T follicular helper cell (primary cell): ENCODE measurements around the gene CACNA2D4.
"Not testable (repeated sequence)": the region's sequence is repeated elsewhere in the genome, so short reads cannot be mapped to it uniquely, and the experiment has no call there.

Source experiments
- DNase-seq: peaks from one replicate; pipeline ENCODE4 v3.0.0-alpha.2; 2020; ENCODE audit warnings: low read depth

The CACNA2D4 gene

GRCh38 chr12:1832801-1833595 lies 85.5 kb downstream of the CACNA2D4 start:
- no peak for DNase-seq

DNA sequence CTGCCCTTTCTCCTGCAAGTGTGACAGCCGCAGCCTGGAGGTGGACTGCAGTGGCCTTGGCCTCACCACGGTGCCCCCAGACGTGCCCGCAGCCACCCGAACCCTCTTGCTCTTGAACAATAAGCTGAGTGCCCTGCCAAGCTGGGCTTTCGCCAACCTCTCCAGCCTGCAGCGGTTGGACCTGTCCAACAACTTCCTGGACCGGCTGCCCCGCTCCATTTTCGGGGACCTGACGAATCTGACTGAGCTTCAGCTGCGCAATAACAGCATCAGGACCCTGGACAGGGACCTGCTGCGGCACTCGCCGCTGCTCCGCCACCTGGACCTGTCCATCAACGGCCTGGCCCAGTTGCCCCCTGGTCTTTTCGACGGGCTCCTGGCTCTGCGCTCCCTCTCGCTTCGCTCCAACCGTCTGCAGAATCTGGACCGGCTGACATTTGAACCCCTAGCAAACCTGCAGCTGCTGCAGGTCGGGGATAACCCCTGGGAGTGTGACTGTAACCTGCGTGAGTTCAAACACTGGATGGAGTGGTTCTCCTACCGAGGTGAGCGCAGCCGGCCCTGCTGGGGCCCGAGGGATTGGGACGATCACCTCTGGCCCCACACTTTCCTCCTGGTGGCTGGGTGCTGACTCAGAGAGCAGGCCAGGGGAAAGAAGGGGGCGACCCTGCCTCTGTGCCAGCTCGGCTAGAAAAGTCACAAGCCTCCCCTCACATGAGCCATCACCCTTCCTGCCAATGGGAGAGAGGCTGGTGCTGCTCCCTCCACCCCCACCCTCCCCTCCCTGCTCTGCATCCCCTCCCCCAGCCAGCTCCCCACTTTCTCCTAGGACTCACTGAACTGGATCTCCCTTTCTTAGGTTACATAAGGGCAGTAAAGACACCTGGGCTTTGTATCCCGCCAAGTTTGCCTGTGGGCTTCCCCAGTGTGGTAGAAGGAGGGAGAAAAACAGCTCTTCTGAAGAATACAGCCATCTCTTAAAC lies 87.2 kb downstream of the CACNA2D4 start:
- DNase-seq: no peak

- DNase-seq: no peak
These were observed 88.0 kb downstream of the CACNA2D4 start for GRCh38 chr12:1830401-1830845.

DNA sequence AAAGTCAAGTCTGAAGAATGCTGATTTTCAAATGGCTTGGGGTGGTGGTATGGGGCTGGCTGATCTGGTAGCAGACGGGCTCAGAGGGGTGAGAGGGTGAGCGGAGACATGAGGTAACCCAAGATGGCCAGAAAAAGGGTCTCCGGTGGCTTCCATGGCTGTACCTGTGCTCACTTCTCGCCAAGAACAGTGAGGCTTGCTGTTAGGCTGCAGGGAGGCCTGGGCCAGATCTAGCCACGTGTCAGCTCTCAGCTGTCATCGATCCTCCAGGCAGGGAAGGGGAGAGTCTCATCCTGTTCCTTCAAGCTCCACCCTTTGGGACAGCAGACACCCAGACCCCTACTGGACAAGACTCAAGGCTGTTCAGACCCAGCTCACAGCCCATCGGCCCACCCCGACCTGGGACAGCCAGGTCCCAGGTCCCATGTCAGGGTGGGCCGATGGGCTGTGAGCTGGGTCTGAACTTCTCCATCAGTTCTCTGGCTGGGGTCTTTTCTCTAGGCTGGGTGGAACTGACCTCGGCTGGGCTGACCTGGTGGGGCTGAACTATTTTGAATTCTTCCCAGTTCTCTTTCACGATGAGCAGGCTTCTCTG lies 89.0 kb downstream of the CACNA2D4 start:
- no peak for DNase-seq

DNA sequence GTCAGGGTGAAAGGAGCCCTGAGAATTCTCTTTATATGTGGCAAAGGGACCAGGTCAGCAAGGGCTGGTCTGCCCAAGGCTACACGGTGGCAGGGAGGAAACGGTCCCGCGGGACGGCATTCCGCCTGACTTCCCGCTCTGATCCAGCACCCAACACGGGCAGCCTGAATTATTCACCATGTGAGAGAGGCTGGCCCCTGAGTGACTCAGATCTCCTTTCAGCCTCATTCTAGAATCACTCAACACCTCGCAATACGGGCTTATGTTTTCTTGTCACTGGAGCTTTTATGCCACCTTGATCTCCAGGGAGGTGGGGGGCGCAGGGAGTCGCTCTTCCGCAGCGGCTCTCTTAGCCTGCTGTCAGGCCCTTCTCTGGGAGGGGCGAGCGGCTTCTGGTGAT lies 89.6 kb downstream of the CACNA2D4 start:
- DNase-seq: no peak

- no peak for DNase-seq
These were observed 90.3 kb downstream of the CACNA2D4 start for GRCh38 chr12:1827826-1828805.

GRCh38 chr12:1826867-1827705 lies 91.4 kb downstream of the CACNA2D4 start:
- no peak for DNase-seq

- no peak for DNase-seq
These were observed 92.1 kb downstream of the CACNA2D4 start for GRCh38 chr12:1826401-1826800.

DNA sequence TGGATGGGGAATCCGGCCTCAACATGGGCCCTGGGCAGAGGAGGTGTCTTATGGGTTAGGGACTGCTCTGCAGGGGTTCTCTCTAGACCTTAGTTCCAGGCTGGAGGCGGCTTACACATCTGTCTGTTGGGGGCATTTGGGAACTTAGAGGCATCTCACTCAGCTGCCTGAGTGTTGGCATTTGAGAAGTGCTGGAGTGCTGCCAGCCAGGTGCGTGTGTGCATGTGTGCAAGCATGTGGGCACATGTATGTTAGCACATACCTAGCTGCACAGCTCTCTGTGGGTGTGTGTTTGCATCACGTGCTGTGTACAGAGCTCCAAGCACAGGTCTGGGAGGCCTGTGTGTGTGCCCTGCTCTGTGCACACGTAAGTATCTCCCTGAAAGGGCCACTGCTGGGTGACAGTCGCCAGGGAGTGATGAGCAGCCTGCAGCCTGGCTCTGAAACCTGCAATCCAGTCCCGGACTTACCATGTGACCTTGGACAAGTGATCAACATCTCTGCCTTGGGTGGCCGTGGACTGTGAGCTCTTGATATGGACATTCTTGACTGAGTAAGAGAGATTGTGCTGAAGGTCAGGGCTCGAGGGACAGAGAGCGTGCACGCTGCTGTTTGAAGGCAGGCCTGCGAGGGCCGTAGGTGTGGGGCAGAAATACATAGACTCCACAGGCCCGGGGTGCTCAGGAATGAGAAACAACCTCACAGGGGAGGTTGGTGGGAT lies 92.9 kb downstream of the CACNA2D4 start:
- no peak for DNase-seq

DNA sequence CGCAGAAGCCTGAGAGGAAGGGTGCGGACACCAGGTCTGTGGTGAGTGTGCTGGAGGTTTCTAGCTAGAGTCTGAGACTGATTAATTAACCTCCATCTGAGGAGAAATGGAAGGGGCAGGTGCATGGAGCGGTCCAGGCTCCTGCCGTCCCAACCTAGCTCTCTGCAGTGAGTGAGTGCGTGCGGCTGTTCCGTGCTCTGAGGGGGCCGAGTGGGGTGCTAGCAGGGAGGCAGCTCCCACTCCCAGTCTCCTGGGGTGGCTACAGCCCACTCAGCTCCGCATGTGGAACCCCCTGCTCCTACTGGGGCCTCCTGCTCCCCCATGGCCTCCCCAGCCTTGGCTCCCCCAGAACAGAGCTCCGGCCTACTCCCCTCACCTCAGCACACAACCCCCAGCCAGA lies 95.2 kb downstream of the CACNA2D4 start:
- DNase-seq: no peak

DNA sequence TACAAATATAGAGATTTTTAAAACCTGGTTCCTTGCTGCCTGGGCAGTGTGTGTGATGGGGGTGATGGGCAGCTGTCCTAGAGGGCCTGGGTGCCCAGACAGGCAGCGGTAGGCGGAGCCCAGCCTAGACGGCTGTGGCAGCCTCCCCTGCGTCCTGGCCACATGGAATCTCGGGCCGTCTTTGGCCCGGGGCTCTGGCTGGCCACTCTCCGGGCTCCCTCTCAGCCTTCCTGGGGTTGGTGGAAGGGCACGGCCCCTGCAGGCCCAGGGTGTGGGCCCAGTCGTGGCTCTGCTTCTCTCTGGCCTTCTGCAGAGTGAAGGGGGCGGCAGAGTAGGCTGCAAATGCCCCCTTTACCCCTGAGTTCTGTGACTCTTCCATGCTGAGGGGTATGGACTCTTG lies 95.8 kb downstream of the CACNA2D4 start:
- no peak for DNase-seq

DNA sequence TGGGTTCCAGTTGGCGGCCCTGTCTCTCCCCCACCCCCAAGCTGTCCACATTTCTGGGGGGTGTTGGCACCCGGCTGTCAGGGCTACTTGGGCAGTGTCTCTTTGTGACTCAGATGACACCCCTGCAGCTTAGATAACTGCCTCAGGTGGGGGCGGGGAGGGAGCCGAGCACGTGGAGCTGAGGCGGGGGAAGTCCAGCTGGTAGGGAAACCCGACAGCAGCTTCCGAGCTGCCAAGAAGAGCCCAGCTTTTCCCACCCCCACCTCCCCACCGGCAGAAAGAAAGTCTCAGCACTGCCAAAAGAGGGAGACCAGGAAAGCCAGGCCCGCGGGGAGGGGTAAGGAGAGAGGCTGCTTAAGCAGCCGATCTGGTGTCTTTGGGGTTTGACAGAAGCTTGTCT lies 96.6 kb downstream of the CACNA2D4 start:
- DNase-seq: no peak

GRCh38 chr12:1820896-1821291 lies 97.6 kb downstream of the CACNA2D4 start:
- DNase-seq: no peak

DNA sequence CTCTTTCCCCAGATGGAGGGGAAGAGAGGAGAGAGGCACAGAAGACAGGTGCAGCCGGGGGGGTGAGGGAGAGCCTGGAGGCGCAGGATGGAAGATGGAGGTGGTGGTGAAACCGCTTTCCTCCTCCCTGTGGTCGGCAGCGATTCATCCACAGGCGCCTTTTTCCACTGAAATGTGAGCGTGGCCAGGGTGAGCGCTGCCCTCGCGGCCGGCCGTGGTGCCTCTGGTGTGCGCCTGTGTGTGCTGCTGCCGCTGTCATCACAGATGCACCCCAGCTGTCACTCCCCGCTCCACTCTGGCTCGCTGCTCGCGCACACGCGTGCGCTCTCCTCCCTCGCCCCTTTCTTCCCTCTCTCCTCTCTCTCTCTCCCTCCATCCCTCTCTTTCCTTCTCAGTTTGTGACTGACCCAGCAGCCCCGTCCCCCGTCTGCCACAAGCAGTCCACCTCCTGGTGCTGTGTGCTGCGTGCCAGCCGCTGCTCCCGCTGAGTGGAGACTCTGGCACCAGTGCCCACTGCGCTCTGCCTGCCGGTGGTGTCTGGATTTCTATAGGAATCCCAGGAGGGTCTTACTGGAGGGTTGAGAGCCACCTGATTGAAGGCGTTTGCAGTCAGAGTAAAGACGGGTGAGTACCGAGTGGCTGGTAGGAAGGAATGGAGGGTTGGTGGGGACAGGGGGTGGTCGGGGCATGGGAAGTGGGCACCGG lies 98.1 kb downstream of the CACNA2D4 start, which contains the start of gene LRTM2:
LRTM2 (plus strand) TSS at position 375 of the 705 bp plus-strand sequence. CDS start 7,584 bp downstream, outside the sequence.
- DNase-seq: no peak

DNA sequence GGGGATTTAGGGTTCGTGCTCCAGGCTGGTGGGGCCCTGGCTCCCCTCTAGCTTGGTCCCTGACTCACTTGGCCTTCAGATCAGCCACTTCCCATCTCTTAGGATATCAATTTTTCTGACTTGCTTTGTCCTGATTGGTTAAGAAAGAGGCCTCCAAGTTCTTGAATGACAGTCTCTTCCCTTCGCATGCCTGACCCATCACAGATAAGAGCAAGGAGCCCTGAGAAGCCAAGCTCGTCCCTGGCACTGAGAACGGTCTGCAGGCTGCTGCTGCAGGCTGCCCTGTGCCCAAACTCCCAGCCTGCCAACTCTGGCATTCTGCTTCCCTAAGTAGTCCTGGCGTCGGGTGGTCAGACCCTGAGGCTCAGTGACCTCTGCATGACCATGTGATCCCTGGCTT lies 98.9 kb downstream of the CACNA2D4 start:
- no peak for DNase-seq

- no peak for DNase-seq
These were observed 99.4 kb downstream of the CACNA2D4 start for GRCh38 chr12:1819050-1819449.

DNA sequence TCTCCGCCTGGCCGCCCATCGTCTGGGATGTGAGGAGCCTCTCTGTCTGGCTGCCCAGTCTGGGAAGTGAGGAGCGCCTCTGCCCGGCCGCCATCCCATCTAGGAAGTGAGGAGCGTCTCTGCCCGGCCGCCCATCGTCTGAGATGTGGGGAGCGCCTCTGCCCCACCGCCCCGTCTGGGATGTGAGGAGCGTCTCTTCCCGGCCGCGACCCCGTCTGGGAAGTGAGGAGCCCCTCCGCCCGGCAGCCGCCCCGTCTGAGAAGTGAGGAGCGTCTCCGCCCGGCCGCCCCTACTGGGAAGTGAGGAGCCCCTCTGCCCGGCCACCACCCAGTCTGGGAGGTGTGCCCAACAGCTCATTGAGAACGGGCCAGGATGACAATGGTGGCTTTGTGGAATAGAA lies 100.5 kb downstream of the CACNA2D4 start:
- DNase-seq: not testable (repeated sequence)

DNA sequence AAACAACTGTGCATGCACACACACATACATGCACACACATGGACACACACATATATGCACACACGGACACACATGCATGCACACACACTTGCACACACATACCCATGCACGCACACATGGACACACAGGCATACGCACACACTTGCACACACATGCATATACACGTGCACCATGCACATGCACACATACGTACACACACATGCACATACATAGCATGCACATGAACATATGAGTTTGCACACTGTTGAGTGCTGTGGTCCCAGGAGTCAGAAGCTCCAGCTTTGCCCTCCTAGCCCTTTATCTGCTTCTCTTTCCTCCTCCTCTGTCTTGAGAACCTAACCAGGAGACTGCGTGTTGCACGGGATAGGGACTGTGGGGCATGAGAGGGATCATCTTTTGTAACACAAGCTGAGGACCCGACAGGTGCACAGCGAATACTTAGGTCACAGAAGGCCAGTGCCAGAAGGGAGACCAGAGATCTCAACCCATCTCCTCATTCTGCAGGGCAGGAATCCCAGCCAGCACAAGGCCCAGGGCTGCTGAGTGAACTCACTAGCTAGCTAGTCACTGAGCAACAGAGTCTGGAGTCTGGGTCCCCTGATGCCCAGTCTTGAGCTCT lies 101.6 kb downstream of the CACNA2D4 start:
- DNase-seq: no peak
